Thyroid gland (tissue), 4 donors: ENCODE results near the gene GRIA4. TPM values are rescaled to one million over a fixed set of nuclear protein-coding genes. Genes with fewer than 3 reads are reported as not detected.
A peak's percentile ranks its signal among the peaks of the same experiment; 100 is the strongest.

Experiments
- DNase-seq, 2 donors: peaks; one replicate each; pipeline ENCODE4 v3.0.0-alpha.2; 2019
- H3K27ac ChIP-seq, 3 donors: fragments of 200-600 bp; sonication (generic); 1 replicate in 2 of 3; 2 replicates in 1 of 3; pipeline ENCODE4 v1.5.1; 2016 to 2019; ENCODE audit warnings: mild to moderate bottlenecking in 1 of 3, moderate library complexity in 1 of 3
- H3K27me3 ChIP-seq: fragments of 200-600 bp; sonication (generic); one replicate; pipeline ENCODE4 v1.5.1; 2019
- H3K36me3 ChIP-seq, 2 donors: fragments of 200-600 bp; sonication (generic); one replicate each; pipeline ENCODE4 v1.5.1; 2016 to 2019
- H3K4me1 ChIP-seq, 2 donors: fragments of 200-600 bp; sonication (generic); one replicate each; pipeline ENCODE4 v1.5.1; 2017 to 2019
- H3K4me3 ChIP-seq, 3 donors: fragments of 200-600 bp; sonication (generic); replicated peaks in 1 of 3; 1 replicate in 2 of 3; 2 replicates in 1 of 3; pipeline ENCODE4 v1.5.1; 2016; ENCODE audit warnings: mild to moderate bottlenecking in 1 of 3
- H3K9me3 ChIP-seq: fragments of 200-600 bp; sonication (generic); one replicate; pipeline ENCODE4 v1.5.1; 2017
- CTCF ChIP-seq, 6 experiments: fragments of 200-600 bp in 3 of 6; fragments of 450-650 bp in 3 of 6; sonication (generic) in 3 of 6; IDR thresholded peaks; one replicate each; pipeline ENCODE4 v1.5.1; 2016 to 2019; ENCODE audit warnings: antibody characterized with exemption in 6 of 6, mild to moderate bottlenecking in 2 of 6, inconsistent platforms in 1 of 6, moderate library complexity in 1 of 6
- POLR2A ChIP-seq, 2 donors: fragments of 450-650 bp; IDR thresholded peaks; one replicate each; pipeline ENCODE4 v1.6.1; 2017; ENCODE audit warnings: antibody characterized with exemption in 2 of 2, mild to moderate bottlenecking in 2 of 2, moderate library complexity in 1 of 2
- WGBS, 2 donors: methylation state at CpG; one replicate each; pipeline ENCODE4 v1.1.5; 2017; 5-methylcytosine and 5-hydroxymethylcytosine counted together
- intact Hi-C: fragments of 100-400 bp; cut with DNase I; formaldehyde crosslinking; loops from one replicate; pipeline ENCODE4 v1.15.1; 2023
- total RNA-seq, 4 donors: library from RNA; depleted of rRNA; stranded (reverse); fragments of >200 nt; gene quantifications; one replicate each; pipeline ENCODE4 v1.2.3, GENCODE V29; 2016

Gene GRIA4
- total RNA-seq, 4 donors from 2014 or later: 0.11 TPM; not detected in 3

- TF ChIP-seq CTCF (IDR thresholded peaks at IDR 0.05) (no peak), POLR2A (IDR thresholded peaks at IDR 0.05) (no peak)
- Histone ChIP-seq H3K27ac (no peak overlapping the region), H3K9me3 (no peaks in the 10 kb centered on the region), H3K36me3 (no peaks in the 10 kb centered on the region), H3K27me3 (no peaks in the 10 kb centered on the region), H3K4me1 (no peaks in the 10 kb centered on the region), H3K4me3 (no peak overlapping the region)
- DNase-seq: no peak
- intact Hi-C loops: no loop called here
These were observed 247.9 kb downstream of the GRIA4 start for GRCh38 chr11:105857728-105858127.

GRCh38 chr11:105858841-105859240 lies 249.0 kb downstream of the GRIA4 start:
- intact Hi-C loops: no loop called here

GRCh38 chr11:105860105-105860504 lies 250.2 kb downstream of the GRIA4 start:
- Histone ChIP-seq H3K4me3 (no peak overlapping the region), H3K27ac (no peak overlapping the region), H3K27me3 (no peaks in the 10 kb centered on the region), H3K9me3 (no peaks in the 10 kb centered on the region), H3K4me1 (no peaks in the 10 kb centered on the region), H3K36me3 (no peaks in the 10 kb centered on the region)
- no peak for DNase-seq
- TF ChIP-seq CTCF (IDR thresholded peaks at IDR 0.05) (no peak), POLR2A (IDR thresholded peaks at IDR 0.05) (no peak)
- WGBS, 2 donors: 87 to 89% methylated on average over 3 of the region's 3 CpGs
- intact Hi-C loops: no loop called here

More at GRCh38 chr11:105858841-105859240, 249.0 kb downstream of the GRIA4 start:
- DNase-seq: no peak
- Histone ChIP-seq H3K4me3 (no peak overlapping the region), H3K27me3 (no peaks in the 10 kb centered on the region), H3K36me3 (no peaks in the 10 kb centered on the region), H3K27ac (no peak overlapping the region), H3K9me3 (no peaks in the 10 kb centered on the region), H3K4me1 (no peaks in the 10 kb centered on the region)
- no peak for TF ChIP-seq CTCF (IDR thresholded peaks at IDR 0.05)
- TF ChIP-seq POLR2A (IDR thresholded peaks at IDR 0.05): no peak

GRCh38 chr11:105861225-105861624 lies 251.4 kb downstream of the GRIA4 start:
- TF ChIP-seq POLR2A (IDR thresholded peaks at IDR 0.05) (no peak), CTCF (IDR thresholded peaks at IDR 0.05) (peak in 3 of 6 experiments; percentile 24 to 40 (median 34))
- WGBS, 2 donors: 50 to 58% methylated on average over 2 of the region's 2 CpGs
- H3K4me3 ChIP-seq: no peak overlapping the region
- no peaks in the 10 kb centered on the region for H3K27me3 ChIP-seq
- no peak for DNase-seq
- no peak overlapping the region for H3K27ac ChIP-seq
- intact Hi-C loops: no loop called here
- H3K4me1 ChIP-seq: no peaks in the 10 kb centered on the region
- H3K9me3 ChIP-seq: no peaks in the 10 kb centered on the region
- H3K36me3 ChIP-seq: no peaks in the 10 kb centered on the region

GRCh38 chr11:105862736-105863367 lies 253.0 kb downstream of the GRIA4 start:
- no peaks in the 10 kb centered on the region for H3K9me3 ChIP-seq
- H3K36me3 ChIP-seq: no peaks in the 10 kb centered on the region
- intact Hi-C loops: no loop called here
- H3K27me3 ChIP-seq: no peaks in the 10 kb centered on the region
- 17 to 28% methylated on average over 3 of the region's 3 CpGs for WGBS, 2 donors
- H3K4me1 ChIP-seq: no peaks in the 10 kb centered on the region
- TF ChIP-seq POLR2A (IDR thresholded peaks at IDR 0.05) (no peak), CTCF (IDR thresholded peaks at IDR 0.05) (peak; percentile 30 to 84 (median 58))
- DNase-seq: no peak
- no peak overlapping the region for H3K27ac ChIP-seq
- H3K4me3 ChIP-seq: no peak overlapping the region
